H1 (cell line): ENCODE results near the gene POLR3G. TPM values are rescaled to one million over a fixed set of nuclear protein-coding genes. Genes with fewer than 3 reads are reported as not detected.

Source experiments
- CTCF ChIA-PET: fragments of 300-600 bp; sonication (Branson Sonifier 250); formaldehyde crosslinking; loops from one replicate; lab custom pipeline; 2021; ENCODE audit not compliant: partially characterized antibody; lab: Charles Lee
- POLR2A ChIA-PET: fragments of 300-600 bp; sonication (Branson Sonifier 250); formaldehyde crosslinking; loops from one replicate; lab custom pipeline; 2021; ENCODE audit warnings: inconsistent platforms; ENCODE audit not compliant: partially characterized antibody; lab: Charles Lee
- DNase-seq, 2 experiments: peaks; one replicate each; pipeline versions ENCODE4 v3.0.0 to v3.0.0-alpha.2; 2010 to 2022; ENCODE audit warnings: low spot score in 2 of 2, low read depth in 1 of 2, mixed read lengths in 1 of 2
- FAIRE-seq: peaks from 2 replicates; lab custom pipeline; 2011; peaks lifted over from hg19 to GRCh38; lab: Jason Lieb, UNC
- H2AFZ ChIP-seq: 2 replicates; pipeline ENCODE4 v1.8.1; 2012; ENCODE audit warnings: low read length, inconsistent platforms
- H2AK5ac ChIP-seq: 2 replicates; pipeline ENCODE4 v1.6.1; 2013; ENCODE audit warnings: low read depth, low read length
- H2BK120ac ChIP-seq: replicated peaks from 2 replicates; pipeline ENCODE3; 2013; ENCODE audit warnings: low read depth, low read length, inconsistent platforms
- H2BK12ac ChIP-seq: 2 replicates; pipeline ENCODE4 v1.6.1; 2013; ENCODE audit warnings: low read depth, low read length
- H2BK15ac ChIP-seq: 2 replicates; pipeline ENCODE4 v1.6.1; 2013; ENCODE audit warnings: low read length
- H2BK20ac ChIP-seq: 2 replicates; pipeline ENCODE4 v1.6.1; 2013; ENCODE audit warnings: low read length
- H2BK5ac ChIP-seq: 2 replicates; pipeline ENCODE4 v1.6.1; 2013; ENCODE audit warnings: low read depth, low read length
- H3K14ac ChIP-seq: 2 replicates; pipeline ENCODE4 v1.6.1; 2013; ENCODE audit warnings: inconsistent platforms; ENCODE audit not compliant: insufficient read length
- H3K18ac ChIP-seq: 2 replicates; pipeline ENCODE4 v1.6.1; 2013; ENCODE audit warnings: low read length; ENCODE audit errors: extremely low read depth
- H3K23ac ChIP-seq: 2 replicates; pipeline ENCODE4 v1.6.1; 2013; ENCODE audit warnings: inconsistent platforms; ENCODE audit not compliant: insufficient read length
- H3K23me2 ChIP-seq: 2 replicates; pipeline ENCODE4 v1.6.1; 2013; ENCODE audit warnings: low read depth, low read length
- H3K27ac ChIP-seq: 2 replicates; pipeline ENCODE4 v1.6.1; 2011; ENCODE audit warnings: low read depth, low read length, inconsistent platforms
- H3K27me3 ChIP-seq, 4 experiments: replicated peaks in 1 of 4; 1 replicate in 1 of 4; 2 replicates in 3 of 4; pipeline versions ENCODE4 v1.6.1 to v1.8.1; 2011 to 2013; ENCODE audit warnings: low read length in 3 of 4, mild to moderate bottlenecking in 3 of 4, inconsistent platforms in 2 of 4, mixed read lengths in 2 of 4, moderate library complexity in 1 of 4; ENCODE audit not compliant: control insufficient read depth in 3 of 4, insufficient read depth in 3 of 4; ENCODE audit errors: extremely low read depth in 1 of 4
- H3K36me3 ChIP-seq, 4 experiments: 2 replicates each; pipeline versions ENCODE4 v1.6.1 to v1.8.1; 2011 to 2013; ENCODE audit warnings: mild to moderate bottlenecking in 4 of 4, low read length in 3 of 4, moderate library complexity in 2 of 4, control low read depth in 1 of 4, inconsistent platforms in 1 of 4; ENCODE audit not compliant: insufficient read depth in 4 of 4, control insufficient read depth in 2 of 4
- H3K4ac ChIP-seq: replicated peaks from 2 replicates; pipeline ENCODE3; 2013; ENCODE audit warnings: low read length, low read depth, mixed read lengths, inconsistent platforms; ENCODE audit not compliant: insufficient read length
- H3K4me1 ChIP-seq, 4 experiments: replicated peaks in 1 of 4; 1 replicate in 1 of 4; 2 replicates in 3 of 4; pipeline versions ENCODE4 v1.6.1 to v1.8.1; 2011 to 2013; ENCODE audit warnings: low read length in 3 of 4, inconsistent platforms in 2 of 4, mixed read lengths in 1 of 4; ENCODE audit not compliant: insufficient read depth in 4 of 4, control insufficient read depth in 3 of 4
- H3K4me2 ChIP-seq, 2 experiments: 2 replicates each; pipeline versions ENCODE4 v1.6.1 to v1.8.1; 2011 to 2013; ENCODE audit warnings: low read depth in 2 of 2, low read length in 2 of 2, control low read depth in 1 of 2, inconsistent platforms in 1 of 2, mild to moderate bottlenecking in 1 of 2; ENCODE audit not compliant: insufficient read depth in 1 of 2
- H3K4me3 ChIP-seq, 4 experiments: fragments of 200-600, 300-600 bp in 1 of 4; sonication (generic), shearing (Covaris generic), sonication (Bioruptor Twin) in 1 of 4; 2 replicates each; pipeline versions ENCODE4 v1.5.1 to v1.8.1; 2011 to 2016; ENCODE audit warnings: low read length in 4 of 4, low read depth in 3 of 4, control low read depth in 2 of 4, inconsistent platforms in 2 of 4, mild to moderate bottlenecking in 2 of 4, mixed read lengths in 1 of 4, moderate library complexity in 1 of 4; ENCODE audit not compliant: insufficient read depth in 2 of 4; ENCODE audit errors: extremely low read depth in 1 of 4
- H3K56ac ChIP-seq: replicated peaks from 2 replicates; pipeline ENCODE3; 2013; ENCODE audit warnings: low read depth, mild to moderate bottlenecking, mixed read lengths, low read length, inconsistent platforms; ENCODE audit not compliant: insufficient read length
- H3K79me1 ChIP-seq: 2 replicates; pipeline ENCODE4 v1.6.1; 2013; ENCODE audit warnings: low read depth, low read length, control low read depth
- H3K79me2 ChIP-seq, 2 experiments: 2 replicates each; pipeline versions ENCODE4 v1.6.1 to v1.8.1; 2012 to 2013; ENCODE audit warnings: low read length in 2 of 2, mild to moderate bottlenecking in 2 of 2, inconsistent platforms in 1 of 2; ENCODE audit not compliant: insufficient read depth in 2 of 2, control insufficient read depth in 1 of 2
- H3K9ac ChIP-seq, 4 experiments: replicated peaks in 1 of 4; 1 replicate in 1 of 4; 2 replicates in 3 of 4; pipeline versions ENCODE4 v1.6.1 to v1.8.1; 2011 to 2013; ENCODE audit warnings: low read depth in 3 of 4, low read length in 3 of 4, control low read depth in 2 of 4, mild to moderate bottlenecking in 2 of 4, moderate library complexity in 2 of 4, inconsistent platforms in 1 of 4; ENCODE audit errors: extremely low read depth in 1 of 4
- H3K9me3 ChIP-seq, 2 experiments: 2 replicates each; pipeline versions ENCODE4 v1.6.1 to v1.8.1; 2012 to 2013; ENCODE audit warnings: mild to moderate bottlenecking in 2 of 2, moderate library complexity in 2 of 2, control low read depth in 1 of 2, inconsistent platforms in 1 of 2, low read depth in 1 of 2, low read length in 1 of 2, mixed read lengths in 1 of 2; ENCODE audit not compliant: insufficient read depth in 2 of 2
- H4K20me1 ChIP-seq, 2 experiments: replicated peaks in 1 of 2; 2 replicates each; pipeline versions ENCODE3 to v1.8.1; 2011 to 2013; ENCODE audit warnings: inconsistent platforms in 2 of 2, low read length in 2 of 2, mild to moderate bottlenecking in 1 of 2; ENCODE audit not compliant: insufficient read depth in 2 of 2, control insufficient read depth in 1 of 2
- H4K5ac ChIP-seq: 2 replicates; pipeline ENCODE4 v1.6.1; 2013; ENCODE audit warnings: low read length, low read depth, mixed read lengths, inconsistent platforms; ENCODE audit not compliant: insufficient read length
- H4K8ac ChIP-seq: 2 replicates; pipeline ENCODE4 v1.8.0; 2013; ENCODE audit warnings: mild to moderate bottlenecking, moderate library complexity, low read length, inconsistent platforms; ENCODE audit not compliant: insufficient read depth; ENCODE audit errors: extremely low read depth
- H4K91ac ChIP-seq: replicated peaks from 2 replicates; pipeline ENCODE3; 2013; ENCODE audit warnings: low read length, mixed read lengths, inconsistent platforms; ENCODE audit not compliant: insufficient read length
- ATF3 ChIP-seq: IDR thresholded peaks from 2 replicates; pipeline ENCODE4 v1.6.1; 2011; ENCODE audit warnings: low read depth, mild to moderate bottlenecking, low read length; ENCODE audit not compliant: insufficient read depth
- CEBPB ChIP-seq: IDR thresholded peaks from 2 replicates; pipeline ENCODE4 v1.6.1; 2012; ENCODE audit warnings: low read depth, low read length
- CHD2 ChIP-seq: IDR thresholded peaks from 2 replicates; pipeline ENCODE4 v1.6.1; 2012; ENCODE audit warnings: low read length, improper control_type of control experiment
- GABPA ChIP-seq: IDR thresholded peaks from 2 replicates; pipeline ENCODE4 v1.6.1; 2011; ENCODE audit warnings: mild to moderate bottlenecking, low read length, moderate library complexity, borderline replicate concordance; ENCODE audit not compliant: insufficient read depth
- GTF2F1 ChIP-seq: IDR thresholded peaks from 2 replicates; pipeline ENCODE4 v1.6.1; 2012; ENCODE audit warnings: low read depth, low read length, improper control_type of control experiment, borderline replicate concordance
- HDAC2 ChIP-seq, 2 experiments: fragments of 300-600 bp in 1 of 2; sonication (generic) in 1 of 2; IDR thresholded peaks; 2 replicates each; pipeline ENCODE4 v1.6.1; 2011 to 2012; ENCODE audit warnings: low read depth in 2 of 2, low read length in 2 of 2, mild to moderate bottlenecking in 2 of 2, moderate library complexity in 2 of 2, borderline replicate concordance in 1 of 2, inconsistent platforms in 1 of 2
- JUN ChIP-seq: IDR thresholded peaks from 2 replicates; pipeline ENCODE4 v1.6.1; 2011; ENCODE audit warnings: low read depth, mild to moderate bottlenecking, improper control_type of control experiment, low read length
- JUND ChIP-seq: IDR thresholded peaks from 2 replicates; pipeline ENCODE4 v1.6.1; 2011; ENCODE audit warnings: mild to moderate bottlenecking, improper control_type of control experiment, low read length
- PHF8 ChIP-seq: fragments of 200-600 bp; sonication (generic); conservative IDR thresholded peaks from 2 replicates; pipeline ENCODE4 v1.7.1; 2012; ENCODE audit warnings: low read depth, mild to moderate bottlenecking, inconsistent platforms, low read length, moderate library complexity
- RXRA ChIP-seq: IDR thresholded peaks from 2 replicates; pipeline ENCODE4 v1.6.1; 2011; ENCODE audit warnings: low read depth, mild to moderate bottlenecking, low read length, moderate library complexity; ENCODE audit not compliant: insufficient read depth
- SP1 ChIP-seq: IDR thresholded peaks from 2 replicates; pipeline ENCODE4 v1.6.1; 2011; ENCODE audit warnings: low read depth, low read length
- SP2 ChIP-seq: IDR thresholded peaks from 2 replicates; pipeline ENCODE4 v1.6.1; 2012; ENCODE audit warnings: mild to moderate bottlenecking, low read length, inconsistent platforms
- TAF1 ChIP-seq: IDR thresholded peaks from 2 replicates; pipeline ENCODE4 v1.6.1; 2011; ENCODE audit warnings: mild to moderate bottlenecking, low read depth, low read length
- ZNF274 ChIP-seq: IDR thresholded peaks from 2 replicates; pipeline ENCODE4 v1.7.0; 2012; ENCODE audit warnings: low read length, borderline replicate concordance; ENCODE audit errors: extremely low read depth
- whole genome bisulfite sequencing, 2 experiments: shearing (Covaris generic) in 1 of 2; methylation state at CpG; one replicate each; pipeline versions ENCODE4 v1.1.6 to v1.1.7; 2013 to 2015; ENCODE audit warnings: low lambda C conversion rate in 2 of 2, mixed read lengths in 2 of 2, inconsistent platforms in 1 of 2, low coverage in 1 of 2, missing lambda C conversion rate in 1 of 2; ENCODE audit not compliant: insufficient replicate concordance in 2 of 2, insufficient coverage in 1 of 2, insufficient read length in 1 of 2; ENCODE audit errors: extremely low coverage in 1 of 2, missing lambda C conversion rate in 1 of 2; 5-methylcytosine and 5-hydroxymethylcytosine counted together
- polyA plus RNA-seq, 7 experiments: library from polyadenylated mRNA; depleted of rRNA in 3 of 7; stranded (reverse) in 5 of 7; unstranded in 2 of 7; fragments of >200 nt in 5 of 7; fragments of 200-250 nt in 2 of 7; gene quantifications; 1 replicate in 5 of 7; 2 replicates in 1 of 7; 4 replicates in 1 of 7; pipeline versions ENCODE4 v1.2.1 to v1.2.3, GENCODE V29; 2011 to 2013; ENCODE audit warnings: missing spikeins in 2 of 7, mixed read lengths in 2 of 7
- total RNA-seq: library from RNA; stranded (reverse); fragmentation: NEBNext Ultra II Directional; extraction: Animal tissue kit (Norgen Biotek cat#: 25700); gene quantifications from 2 replicates; pipeline ENCODE4 v1.2.1, GENCODE V29; 2021

POLR3G gene
- total and polyA plus RNA-seq, 2 of the 8 experiments (the other 6 are each of a cell fraction or from before 2014, with no cell fraction given), result 119 to 179 TPM

DNA sequence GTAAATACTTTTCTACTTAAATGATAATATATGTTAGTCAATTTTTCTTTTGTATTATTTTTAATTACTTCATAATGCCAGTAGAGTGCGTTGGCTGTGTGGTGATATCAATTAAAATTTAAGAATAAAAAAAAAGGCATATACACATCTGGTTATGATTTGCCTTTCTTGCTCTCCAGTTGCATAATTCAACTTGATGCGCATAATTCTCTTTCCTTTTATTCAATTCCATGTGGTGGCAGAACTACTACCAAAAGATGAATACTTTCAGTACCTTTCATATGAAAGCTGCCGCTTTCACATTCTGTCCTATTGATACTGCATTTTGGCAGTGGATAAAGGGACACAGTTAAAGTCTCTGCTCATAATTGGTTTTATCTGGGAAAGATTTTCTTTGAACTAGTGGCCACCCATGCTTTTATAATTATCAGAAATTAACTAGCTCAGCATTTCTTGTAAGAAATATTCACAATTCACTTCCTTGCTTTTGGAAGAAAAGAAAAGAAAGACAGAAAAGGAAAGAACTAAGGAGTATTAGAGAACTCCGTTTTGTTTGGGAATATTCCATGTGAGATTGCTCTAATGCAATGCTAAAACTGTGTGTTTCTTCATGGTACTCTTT, 71.7 kb downstream of the POLR3G start:
- H3K4me1 ChIP-seq, result peaks cover 0 to 7% (median 3%) of the 10 kb centered on the region in 4 experiments; a peak in 3 of 7 replicates
- no peak for DNase-seq
- 95% methylated on average over 4 of the region's 4 CpGs; no CpG with 5 or more reads in 1 of the 2 experiments for WGBS, 2 experiments
- H3K14ac ChIP-seq, result no peak overlapping the region
- H4K20me1 ChIP-seq, result no peaks in the 10 kb centered on the region
- no peak overlapping the region for H2BK15ac ChIP-seq
- H3K4me2 ChIP-seq, result no peak overlapping the region
- H3K4ac ChIP-seq, result no peak overlapping the region
- no peaks in the 10 kb centered on the region for H3K79me2 ChIP-seq
- POLR2A ChIA-PET, result interaction anchor here (0.6 to 1.8 kb wide), 4 partner anchors 12 to 111 kb away, joined by 3 to 7 read pairs (median 3); partner anchors contain the start of gene ADGRV1
- no peak overlapping the region for H3K23ac ChIP-seq
- H3K36me3 ChIP-seq, result no peaks in the 10 kb centered on the region
- no peak overlapping the region for H4K5ac ChIP-seq
- H2AK5ac ChIP-seq, result no peak overlapping the region
- H4K8ac ChIP-seq, result no peak overlapping the region
- H3K4me3 ChIP-seq, result no peak overlapping the region
- H3K79me1 ChIP-seq, result no peaks in the 10 kb centered on the region
- H2AFZ ChIP-seq, result no peak overlapping the region
- no peaks in the 10 kb centered on the region for H3K27me3 ChIP-seq
- H2BK20ac ChIP-seq, result no peak overlapping the region
- CTCF ChIA-PET, result no interaction called here
- no peaks in the 10 kb centered on the region for H3K9me3 ChIP-seq
- H3K23me2 ChIP-seq, result no peaks in the 10 kb centered on the region
- no peak overlapping the region for H2BK120ac ChIP-seq
- no peak overlapping the region for H3K56ac ChIP-seq
- no peak for FAIRE-seq
- no peak overlapping the region for H2BK12ac ChIP-seq
- no peak overlapping the region for H3K9ac ChIP-seq
- H3K27ac ChIP-seq, result no peak overlapping the region
- no peak overlapping the region for H4K91ac ChIP-seq
- H3K18ac ChIP-seq, result no peak overlapping the region
- no peak overlapping the region for H2BK5ac ChIP-seq
- no peak for TF ChIP-seq GTF2F1
- TF ChIP-seq JUND, result no peak
- no peak for TF ChIP-seq SP2
- TF ChIP-seq ZNF274, result no peak
- TF ChIP-seq CEBPB, result no peak
- TF ChIP-seq SP1, result no peak
- TF ChIP-seq GABPA, result no peak
- no peak for TF ChIP-seq HDAC2 (IDR thresholded peaks at IDR 0.05; ENCODE audit: borderline replicate concordance in 1 of 2, low read depth in 2 of 2, low read length in 2 of 2)
- TF ChIP-seq JUN, result no peak
- TF ChIP-seq RXRA, result no peak
- TF ChIP-seq TAF1, result no peak
- no peak for TF ChIP-seq PHF8
- TF ChIP-seq CHD2, result no peak
- no peak for TF ChIP-seq ATF3
